GM12872 (cell line): ENCODE data around the gene PNKP.

Experiments
- CTCF ChIP-seq: IDR thresholded peaks from 3 replicates; pipeline ENCODE4 v1.5.1; 2011; ENCODE audit warnings: low read depth, mild to moderate bottlenecking, low read length, moderate library complexity; ENCODE audit not compliant: insufficient read depth

The PNKP gene

GRCh38 chr19:49872245-49873128, 5.1 kb upstream of the PNKP start:
- no peak for TF ChIP-seq CTCF

- no peak for TF ChIP-seq CTCF
These were observed 4.1 kb upstream of the PNKP start for GRCh38 chr19:49871349-49871985.

- TF ChIP-seq CTCF: no peak
These were observed 3.0 kb upstream of the PNKP start for GRCh38 chr19:49870309-49870901.

- TF ChIP-seq CTCF: no peak
These were observed 2.3 kb upstream of the PNKP start for GRCh38 chr19:49869484-49870308.

GRCh38 chr19:49869009-49869483, 1.7 kb upstream of the PNKP start:
- TF ChIP-seq CTCF: no peak

- no peak for TF ChIP-seq CTCF
These were observed 2.5 kb downstream of the PNKP start for GRCh38 chr19:49864890-49865289.
